Neuronal stem cell (in vitro differentiated cells): ENCODE measurements around the gene SOD3.

Experiments
- DNase-seq: peaks from one replicate; pipeline ENCODE4 v3.0.0-alpha.2; 2013; ENCODE audit warnings: low spot score
- H2AFZ ChIP-seq: one replicate; pipeline ENCODE4 v1.6.1; 2013; ENCODE audit warnings: mild to moderate bottlenecking, low read length, inconsistent platforms
- H2AK5ac ChIP-seq: 2 replicates; pipeline ENCODE4 v1.6.1; 2013; ENCODE audit warnings: low read depth, mild to moderate bottlenecking, inconsistent platforms, low read length, moderate library complexity, mixed read lengths
- H2BK120ac ChIP-seq: 2 replicates; pipeline ENCODE4 v1.6.1; 2013; ENCODE audit warnings: low read depth, mild to moderate bottlenecking, inconsistent platforms, low read length, moderate library complexity, mixed read lengths
- H2BK12ac ChIP-seq: one replicate; pipeline ENCODE4 v1.6.1; 2013; ENCODE audit warnings: low read length, inconsistent platforms
- H2BK15ac ChIP-seq: 2 replicates; pipeline ENCODE4 v1.6.1; 2013; ENCODE audit warnings: mild to moderate bottlenecking, low read length, inconsistent platforms, mixed read lengths
- H2BK5ac ChIP-seq: one replicate; pipeline ENCODE4 v1.6.1; 2013; ENCODE audit warnings: inconsistent platforms, mild to moderate bottlenecking, low read length, moderate library complexity
- H3K14ac ChIP-seq: one replicate; pipeline ENCODE4 v1.6.1; 2013; ENCODE audit warnings: low read length, inconsistent platforms
- H3K18ac ChIP-seq: 2 replicates; pipeline ENCODE4 v1.6.1; 2013; ENCODE audit warnings: low read length, inconsistent platforms
- H3K23ac ChIP-seq: 2 replicates; pipeline ENCODE4 v1.6.1; 2013; ENCODE audit warnings: low read depth, mild to moderate bottlenecking, mixed read lengths, low read length, inconsistent platforms; ENCODE audit not compliant: poor library complexity
- H3K27ac ChIP-seq: replicated peaks from 3 replicates; pipeline ENCODE4 v1.5.1; 2013; ENCODE audit warnings: low read length, inconsistent platforms
- H3K27me3 ChIP-seq, 3 experiments: 2 replicates each; pipeline ENCODE4 v1.6.1; 2013; ENCODE audit warnings: low read length in 3 of 3, mild to moderate bottlenecking in 2 of 3, inconsistent platforms in 1 of 3, low read depth in 1 of 3, mixed read lengths in 1 of 3, moderate library complexity in 1 of 3; ENCODE audit not compliant: control insufficient read depth in 3 of 3, insufficient read depth in 3 of 3
- H3K36me3 ChIP-seq, 2 donors: replicated peaks in 1 of 2; 2 replicates each; pipeline ENCODE4 v1.6.1; 2013; ENCODE audit warnings: low read length in 2 of 2; ENCODE audit not compliant: control insufficient read depth in 2 of 2, insufficient read depth in 2 of 2
- H3K4ac ChIP-seq: 2 replicates; pipeline ENCODE4 v1.6.1; 2013; ENCODE audit warnings: inconsistent platforms, mild to moderate bottlenecking, low read length, moderate library complexity
- H3K4me1 ChIP-seq, 2 donors: 1 replicate in 1 of 2; 2 replicates in 1 of 2; pipeline ENCODE4 v1.6.1; 2013; ENCODE audit warnings: low read length in 2 of 2, low read depth in 1 of 2; ENCODE audit not compliant: control insufficient read depth in 2 of 2, insufficient read depth in 1 of 2
- H3K4me2 ChIP-seq: one replicate; pipeline ENCODE4 v1.6.1; 2013; ENCODE audit warnings: mild to moderate bottlenecking, low read length, inconsistent platforms; ENCODE audit not compliant: insufficient read depth, poor library complexity, severe bottlenecking
- H3K4me3 ChIP-seq, 2 donors: 2 replicates each; pipeline ENCODE4 v1.5.1; 2013; ENCODE audit warnings: low read length in 2 of 2, mild to moderate bottlenecking in 2 of 2, inconsistent platforms in 1 of 2, moderate library complexity in 1 of 2
- H3K79me1 ChIP-seq: one replicate; pipeline ENCODE4 v1.6.1; 2013; ENCODE audit warnings: low read depth, mild to moderate bottlenecking, inconsistent platforms, low read length, moderate library complexity
- H3K9ac ChIP-seq: one replicate; pipeline ENCODE4 v1.6.1; 2013; ENCODE audit warnings: mild to moderate bottlenecking, low read depth, low read length, inconsistent platforms; ENCODE audit not compliant: poor library complexity
- H3K9me3 ChIP-seq, 2 donors: replicated peaks in 1 of 2; 2 replicates each; pipeline versions ENCODE3 to v1.6.1; 2013; ENCODE audit warnings: low read length in 2 of 2, mild to moderate bottlenecking in 2 of 2, inconsistent platforms in 1 of 2, low read depth in 1 of 2, mixed read lengths in 1 of 2, moderate library complexity in 1 of 2; ENCODE audit not compliant: control insufficient read depth in 2 of 2, insufficient read depth in 1 of 2
- H4K8ac ChIP-seq: one replicate; pipeline ENCODE4 v1.6.1; 2013; ENCODE audit warnings: low read depth, mild to moderate bottlenecking, inconsistent platforms, low read length, moderate library complexity
- H4K91ac ChIP-seq: one replicate; pipeline ENCODE4 v1.6.1; 2013; ENCODE audit warnings: low read length, low read depth, mild to moderate bottlenecking, inconsistent platforms; ENCODE audit not compliant: poor library complexity
- WGBS, 2 donors: extraction: QIAGEN DNeasy Blood & Tissue Kit; methylation state at CpG; one replicate each; pipeline ENCODE4 v1.1.7; 2013; ENCODE audit warnings: missing lambda C conversion rate in 2 of 2, mixed read lengths in 1 of 2; ENCODE audit not compliant: insufficient read length in 2 of 2, insufficient replicate concordance in 1 of 2; ENCODE audit errors: extremely low coverage in 2 of 2; 5-methylcytosine and 5-hydroxymethylcytosine counted together

Gene SOD3

DNA sequence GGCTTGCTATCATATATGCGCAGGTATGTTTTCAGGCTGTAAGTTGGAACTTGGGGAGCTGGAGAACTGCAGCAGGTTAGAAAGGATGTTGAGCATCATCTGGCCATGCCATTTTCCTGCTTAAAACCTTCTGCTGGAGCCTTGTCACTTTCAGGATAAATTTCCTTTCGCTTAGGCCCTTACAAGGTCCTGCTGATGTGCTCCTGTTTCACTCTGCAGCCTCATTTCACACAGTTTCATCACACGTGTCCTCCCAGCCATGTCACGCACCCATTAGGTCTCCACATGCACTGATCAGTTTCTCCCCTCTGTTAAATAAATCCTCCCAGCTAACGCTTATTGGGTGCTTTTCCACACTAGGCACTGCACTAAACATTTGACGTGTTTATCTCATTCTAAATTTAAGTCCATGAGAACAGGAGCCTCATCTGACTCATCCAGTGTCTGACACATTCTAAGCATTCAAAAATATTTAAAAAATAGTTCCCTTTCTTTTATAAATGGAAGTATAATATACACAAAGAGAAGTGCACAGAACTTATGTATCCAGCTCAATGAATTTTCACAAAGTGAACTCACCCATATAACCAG is 14.5 kb downstream of the SOD3 start:
- no peak overlapping the region for H3K23ac ChIP-seq
- no peak overlapping the region for H4K8ac ChIP-seq
- no peak overlapping the region for H3K9ac ChIP-seq
- H3K4ac ChIP-seq = no peak overlapping the region
- H3K14ac ChIP-seq = no peak overlapping the region
- H3K36me3 ChIP-seq = no peaks in the 10 kb centered on the region
- H3K27me3 ChIP-seq = no peaks in the 10 kb centered on the region
- no peaks in the 10 kb centered on the region for H3K79me1 ChIP-seq
- no peak overlapping the region for H4K91ac ChIP-seq
- no peak overlapping the region for H2AK5ac ChIP-seq
- H2BK12ac ChIP-seq = no peak overlapping the region
- no peak overlapping the region for H3K4me3 ChIP-seq
- no peak overlapping the region for H2AFZ ChIP-seq
- DNase-seq = no peak
- H2BK5ac ChIP-seq = no peak overlapping the region
- H3K9me3 ChIP-seq = no peaks in the 10 kb centered on the region
- no peak overlapping the region for H3K27ac ChIP-seq
- H3K18ac ChIP-seq = no peak overlapping the region
- no CpG with 5 or more reads among the region's 6 CpGs for WGBS, 2 donors
- no peak overlapping the region for H3K4me2 ChIP-seq
- no peak overlapping the region for H2BK15ac ChIP-seq
- H3K4me1 ChIP-seq = peaks cover 0 to 3% of the 10 kb centered on the region in 2 donors
- no peak overlapping the region for H2BK120ac ChIP-seq

GRCh38 chr4:24810871-24811631 is 15.7 kb downstream of the SOD3 start:
- DNase-seq = no peak
- Histone ChIP-seq H2BK15ac (no peak overlapping the region), H3K14ac (no peak overlapping the region), H3K18ac (no peak overlapping the region), H4K91ac (no peak overlapping the region), H3K4ac (no peak overlapping the region), H3K4me3 (no peak overlapping the region), H3K27ac (no peak overlapping the region), H2BK5ac (no peak overlapping the region), H4K8ac (no peak overlapping the region), H3K36me3 (no peaks in the 10 kb centered on the region), H2AFZ (no peak overlapping the region), H3K23ac (no peak overlapping the region), H2AK5ac (no peak overlapping the region), H3K27me3 (no peaks in the 10 kb centered on the region), H3K79me1 (no peaks in the 10 kb centered on the region), H3K4me1 (no peaks in the 10 kb centered on the region), H2BK12ac (no peak overlapping the region), H3K4me2 (no peak overlapping the region), H3K9me3 (no peaks in the 10 kb centered on the region), H2BK120ac (no peak overlapping the region), H3K9ac (no peak overlapping the region)
- no CpG with 5 or more reads among the region's 6 CpGs for WGBS, 2 donors

GRCh38 chr4:24813732-24814131 is 18.4 kb downstream of the SOD3 start:
- no peak overlapping the region for H3K23ac ChIP-seq
- no peak overlapping the region for H2AFZ ChIP-seq
- H3K27me3 ChIP-seq = no peaks in the 10 kb centered on the region
- no peak for DNase-seq
- no peak overlapping the region for H3K18ac ChIP-seq
- peaks cover 0 to 4% of the 10 kb centered on the region in 2 donors for H3K4me1 ChIP-seq
- no peaks in the 10 kb centered on the region for H3K9me3 ChIP-seq
- H2BK120ac ChIP-seq = no peak overlapping the region
- no peak overlapping the region for H3K14ac ChIP-seq
- H2AK5ac ChIP-seq = no peak overlapping the region
- H3K4me2 ChIP-seq = no peak overlapping the region
- no peak overlapping the region for H3K27ac ChIP-seq
- no peak overlapping the region for H2BK5ac ChIP-seq
- no peaks in the 10 kb centered on the region for H3K79me1 ChIP-seq
- WGBS, 2 donors = no CpG with 5 or more reads among the region's 2 CpGs
- no peak overlapping the region for H2BK12ac ChIP-seq
- H3K36me3 ChIP-seq = no peaks in the 10 kb centered on the region
- no peak overlapping the region for H3K9ac ChIP-seq
- H4K91ac ChIP-seq = no peak overlapping the region
- H4K8ac ChIP-seq = no peak overlapping the region
- no peak overlapping the region for H3K4ac ChIP-seq
- no peak overlapping the region for H2BK15ac ChIP-seq
- H3K4me3 ChIP-seq = no peak overlapping the region

DNA sequence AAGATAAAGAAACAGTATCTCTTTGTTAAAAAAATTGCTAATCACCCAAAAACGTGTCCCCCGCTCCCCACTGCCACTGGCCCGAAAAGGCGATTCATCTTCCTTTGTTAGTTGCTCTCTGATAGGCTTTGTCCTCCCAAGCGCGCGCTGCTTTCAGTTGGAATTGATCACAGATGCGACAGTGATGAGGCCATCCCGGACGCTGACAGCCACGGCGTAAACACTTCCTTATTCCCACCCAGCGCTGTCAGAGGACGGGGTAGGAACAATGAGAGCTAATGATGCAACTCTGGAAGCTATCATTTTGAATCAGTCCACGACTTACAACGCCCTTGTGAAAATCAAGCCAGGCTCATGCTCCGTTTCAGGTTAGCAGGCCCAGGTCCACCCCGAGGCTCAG is 21.4 kb downstream of the SOD3 start:
- Histone ChIP-seq H2BK15ac (no peak overlapping the region), H3K4me1 (peaks cover 0 to 4% of the 10 kb centered on the region in 2 donors), H3K27ac (no peak overlapping the region), H2BK120ac (no peak overlapping the region), H3K4ac (no peak overlapping the region), H3K23ac (no peak overlapping the region), H3K36me3 (no peaks in the 10 kb centered on the region), H4K91ac (no peak overlapping the region), H2BK12ac (no peak overlapping the region), H2AFZ (peak overlapping the region; percentile 50), H3K9me3 (no peaks in the 10 kb centered on the region), H3K79me1 (peaks cover 3% of the 10 kb centered on the region), H3K4me2 (no peak overlapping the region), H3K18ac (peak overlapping the region; percentile 66), H3K14ac (no peak overlapping the region), H3K4me3 (no peak overlapping the region), H4K8ac (no peak overlapping the region), H3K27me3 (no peaks in the 10 kb centered on the region), H2BK5ac (no peak overlapping the region), H3K9ac (no peak overlapping the region), H2AK5ac (no peak overlapping the region)
- no CpG with 5 or more reads among the region's 18 CpGs for WGBS, 2 donors
- no peak for DNase-seq
